Urothelium cell line (cell line): ENCODE results near the gene ANXA9.

ENCODE experiments used
- DNase-seq: peaks from one replicate; pipeline ENCODE4 v3.0.0; 2011; ENCODE audit warnings: low spot score, mixed read lengths
- FAIRE-seq: peaks from 2 replicates; lab custom pipeline; 2011; peaks lifted over from hg19 to GRCh38; lab: Jason Lieb, UNC

Gene ANXA9

DNA sequence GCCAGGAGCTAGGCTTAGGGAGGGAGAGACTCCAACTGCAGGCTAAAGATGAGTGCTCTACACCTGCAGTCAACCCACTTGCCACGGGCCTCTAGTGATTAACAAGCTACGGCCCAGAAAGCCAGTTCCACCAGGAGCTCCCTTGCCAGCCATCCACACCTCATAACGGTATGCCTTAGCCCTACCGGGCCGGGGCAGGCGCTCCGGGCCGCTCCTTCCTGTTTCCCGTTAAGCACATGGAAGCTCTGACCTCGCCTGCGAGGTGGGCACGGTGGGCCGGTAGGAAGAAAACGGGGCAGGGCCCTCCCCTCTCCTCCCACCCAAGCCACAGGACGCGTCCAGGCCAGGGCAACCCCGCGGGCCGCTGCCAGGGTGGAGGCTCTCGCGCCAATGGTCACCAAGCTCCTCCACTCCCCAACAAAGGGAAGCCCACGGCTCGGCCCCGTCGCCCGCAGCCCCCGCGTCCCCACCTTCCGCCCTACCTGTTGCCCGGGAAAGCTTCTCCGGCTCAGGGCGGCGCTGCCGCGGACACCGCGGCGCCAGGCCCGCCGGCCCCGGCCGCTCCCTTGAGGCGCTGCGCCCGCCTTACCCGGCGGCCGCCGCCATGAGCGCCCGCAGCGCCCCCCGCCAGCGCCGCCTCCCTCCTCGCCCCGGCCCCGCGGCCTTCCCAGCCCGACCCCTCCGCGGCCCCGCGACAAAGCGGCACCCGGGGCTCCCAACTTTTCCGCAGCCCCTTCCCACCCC is 8.1 kb upstream of the ANXA9 start:
- no peak for FAIRE-seq
- peak; percentile 55 for DNase-seq

GRCh38 chr1:150974580-150975478 is 7.3 kb upstream of the ANXA9 start, which contains the start of gene CERS2:
Gene CERS2 (minus strand): TSS chr1:150974835. CDS start chr1:150969090, 5,745 bp downstream.
- no peak for FAIRE-seq

DNA sequence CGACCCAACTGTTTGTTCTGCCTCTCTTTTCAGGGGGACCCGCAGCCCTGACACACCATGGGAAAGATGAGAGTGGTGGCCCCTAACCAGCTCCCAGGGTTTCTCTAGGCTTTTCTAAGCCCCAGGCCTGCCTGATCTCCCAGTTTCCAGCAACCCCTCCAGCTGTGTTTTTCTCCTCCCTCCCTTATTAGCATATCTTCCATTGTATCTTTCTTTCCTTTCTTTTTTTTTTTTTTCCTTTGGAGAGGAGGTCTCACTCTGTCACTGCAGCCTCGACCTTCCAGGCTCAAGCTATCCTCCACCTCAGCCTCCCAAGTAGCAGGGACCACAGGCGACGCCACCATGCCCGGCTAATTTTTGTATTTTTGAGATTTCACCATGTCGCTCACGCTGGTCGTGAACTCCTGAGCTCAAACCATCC is 5.7 kb upstream of the ANXA9 start:
- FAIRE-seq (no peak), DNase-seq (no peak)

More at GRCh38 chr1:150974580-150975478, 7.3 kb upstream of the ANXA9 start, which contains the start of gene CERS2:
- peak; percentile 88 for DNase-seq

DNA sequence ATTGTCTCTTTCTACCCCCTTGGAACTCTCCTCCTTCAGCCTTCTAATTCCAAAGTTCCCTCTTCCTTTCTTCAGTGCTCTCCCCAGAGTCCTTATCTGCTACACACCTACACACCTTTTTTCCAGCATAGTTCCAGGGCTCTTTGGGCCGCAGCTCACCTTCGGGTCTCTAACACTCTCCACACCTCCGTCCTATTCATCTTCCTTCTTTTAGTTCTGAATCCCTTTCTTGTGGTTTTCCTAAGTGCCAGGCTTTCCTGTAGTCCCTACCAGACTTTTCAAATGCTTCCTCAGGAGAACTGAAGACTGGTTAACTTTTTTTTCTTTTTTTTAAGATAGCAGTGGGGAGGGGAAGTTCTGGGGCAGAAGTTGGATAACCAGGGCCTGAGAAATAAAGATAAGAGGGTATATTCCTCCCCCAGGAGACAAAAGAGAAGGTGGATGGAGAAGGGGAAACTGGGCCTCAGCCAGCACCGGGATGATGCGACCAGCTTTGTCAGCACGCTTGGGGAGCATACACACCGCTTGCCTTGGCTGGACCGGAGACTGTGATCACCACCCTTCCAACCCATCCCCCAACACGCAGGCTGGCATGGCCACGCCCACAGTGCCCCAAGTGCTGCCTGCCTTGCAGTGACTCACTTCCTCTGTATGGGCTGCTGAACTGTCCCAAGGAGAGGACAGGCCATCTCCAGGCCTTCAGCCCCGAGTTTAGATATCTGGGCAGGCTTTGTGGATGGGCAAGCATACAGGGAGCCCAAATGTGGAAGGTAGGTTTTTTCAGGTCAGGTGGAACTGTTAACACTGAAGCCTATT is 5.0 kb upstream of the ANXA9 start:
- peak; percentile 90 for FAIRE-seq

DNA sequence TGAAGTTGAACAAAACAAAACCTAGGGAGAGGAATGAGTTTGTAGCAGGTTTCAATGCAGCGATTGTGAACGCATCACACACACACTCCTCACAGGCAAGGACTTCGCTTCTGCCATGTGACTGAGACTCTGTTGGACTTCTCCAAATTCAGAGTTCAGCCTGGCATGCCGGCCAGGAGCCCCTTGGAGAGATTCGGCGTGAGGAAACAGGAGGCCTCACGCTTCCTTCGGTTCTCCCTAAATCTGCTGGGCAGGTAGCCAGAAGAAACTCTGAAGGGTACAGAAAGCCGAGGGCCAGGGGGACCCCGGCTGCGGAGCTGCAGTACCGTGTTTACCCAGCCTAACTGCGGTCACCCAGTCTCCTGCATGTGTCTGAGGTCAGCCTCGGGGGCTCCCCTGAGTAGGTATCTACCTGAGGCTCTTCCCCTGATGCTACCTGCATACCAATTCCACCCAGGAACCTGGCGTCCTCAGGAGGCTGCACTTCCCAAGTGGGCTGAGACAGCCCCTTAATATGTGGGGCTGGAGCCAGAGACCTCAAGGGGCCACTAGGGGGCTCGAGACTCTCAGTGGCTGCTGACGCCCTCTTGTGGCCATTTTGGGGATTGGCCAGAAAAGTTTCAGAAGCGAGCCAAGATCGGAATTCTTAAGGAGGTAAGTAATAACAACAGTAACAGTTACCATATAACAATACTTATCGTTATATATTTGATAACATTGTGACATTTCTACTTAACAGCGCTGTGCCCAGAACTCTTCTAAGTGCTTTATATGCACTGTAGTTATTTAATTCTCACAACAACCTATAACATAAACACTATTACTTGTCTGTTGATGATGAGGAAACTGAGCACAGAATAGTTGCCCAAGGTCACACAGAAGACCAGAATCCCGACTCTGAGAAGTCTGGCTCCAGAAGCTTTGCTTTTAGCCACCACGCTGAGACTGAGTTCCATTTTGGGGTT is 2.7 kb upstream of the ANXA9 start:
- DNase-seq (peak; percentile 87), FAIRE-seq (no peak)

More for the DNA sequence above, 5.0 kb upstream of the ANXA9 start:
- DNase-seq: peak; percentile 94

DNA sequence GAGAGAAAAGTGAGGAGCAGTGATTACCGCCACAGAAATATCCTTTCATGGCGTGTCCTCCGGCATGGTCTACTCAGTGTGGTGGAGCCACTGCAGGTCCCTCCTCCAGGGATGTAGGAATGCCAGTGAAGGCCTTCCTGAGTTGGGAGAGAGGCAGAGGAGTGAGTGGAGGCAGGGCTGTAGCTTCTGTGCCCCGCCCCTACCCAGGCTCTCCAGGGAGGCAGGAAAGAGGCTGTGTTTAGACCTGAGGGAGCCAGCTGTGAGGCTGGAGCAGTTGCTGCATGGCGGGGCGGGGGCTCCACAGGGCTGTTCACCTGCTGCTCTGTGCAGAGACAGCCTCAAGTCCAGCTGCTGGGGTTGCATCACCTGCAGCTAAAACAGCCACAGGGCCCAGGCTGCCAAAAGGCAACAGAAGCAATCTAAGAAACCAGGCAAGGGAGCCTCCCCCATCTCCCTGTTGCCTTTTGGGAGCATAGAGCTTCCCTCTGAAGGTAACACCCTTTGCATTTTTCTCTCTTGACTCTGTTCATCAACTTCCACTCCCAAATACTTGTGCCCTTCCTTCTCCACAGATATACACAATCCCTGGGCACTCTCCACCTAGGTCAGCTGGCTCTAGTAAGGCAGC is 801 bp upstream of the ANXA9 start:
- DNase-seq: peak; percentile 48
- no peak for FAIRE-seq

- FAIRE-seq (no peak), DNase-seq (no peak)
These were observed 3.2 kb downstream of the ANXA9 start for GRCh38 chr1:150985179-150985825.

- DNase-seq (no peak), FAIRE-seq (no peak)
These were observed 5.8 kb downstream of the ANXA9 start for GRCh38 chr1:150987924-150988323.

DNA sequence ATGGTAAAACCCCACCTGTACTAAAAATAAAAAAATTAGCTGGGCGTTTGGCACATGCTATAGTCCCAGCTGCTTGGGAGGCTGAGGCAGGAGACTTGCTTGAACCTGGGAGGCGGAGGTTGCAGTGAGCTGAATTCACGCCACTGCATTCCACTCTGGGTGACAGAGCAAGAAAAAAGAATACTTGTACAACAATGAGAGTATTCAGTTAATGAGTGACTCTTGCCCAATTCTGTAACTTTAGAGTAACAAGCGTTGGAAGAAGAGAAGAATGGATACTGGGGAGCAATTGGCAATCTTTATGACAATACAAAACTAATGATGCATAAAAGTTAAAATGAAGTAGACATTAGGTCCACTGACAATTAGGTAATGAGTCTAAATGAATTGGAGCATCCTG is 10.5 kb downstream of the ANXA9 start:
- no peak for FAIRE-seq
- no peak for DNase-seq

GRCh38 chr1:150994248-150994647 is 12.2 kb downstream of the ANXA9 start:
- FAIRE-seq: no peak
- DNase-seq: no peak

DNA sequence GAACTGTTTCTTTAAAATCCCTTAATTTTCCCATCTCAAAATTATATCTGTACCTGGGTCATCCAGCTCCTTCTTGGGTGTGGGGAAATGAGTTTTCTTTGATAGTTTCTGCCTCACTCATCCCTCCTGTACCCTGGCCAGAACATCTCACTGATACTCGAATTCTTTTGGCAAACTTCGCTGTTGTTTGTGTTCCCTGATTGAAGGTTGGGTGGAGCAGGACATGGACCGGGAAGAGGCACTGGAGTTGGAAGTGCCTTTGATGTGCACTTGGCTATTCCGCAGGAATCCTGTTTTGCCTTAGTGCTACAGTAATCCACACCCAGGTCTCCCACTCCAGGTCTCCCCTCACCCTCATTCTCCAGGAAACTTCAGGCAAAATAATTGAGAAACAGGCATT is 13.4 kb downstream of the ANXA9 start:
- FAIRE-seq (no peak), DNase-seq (no peak)

- DNase-seq (no peak), FAIRE-seq (no peak)
These were observed 13.8 kb downstream of the ANXA9 start for GRCh38 chr1:150995896-150996295.

DNA sequence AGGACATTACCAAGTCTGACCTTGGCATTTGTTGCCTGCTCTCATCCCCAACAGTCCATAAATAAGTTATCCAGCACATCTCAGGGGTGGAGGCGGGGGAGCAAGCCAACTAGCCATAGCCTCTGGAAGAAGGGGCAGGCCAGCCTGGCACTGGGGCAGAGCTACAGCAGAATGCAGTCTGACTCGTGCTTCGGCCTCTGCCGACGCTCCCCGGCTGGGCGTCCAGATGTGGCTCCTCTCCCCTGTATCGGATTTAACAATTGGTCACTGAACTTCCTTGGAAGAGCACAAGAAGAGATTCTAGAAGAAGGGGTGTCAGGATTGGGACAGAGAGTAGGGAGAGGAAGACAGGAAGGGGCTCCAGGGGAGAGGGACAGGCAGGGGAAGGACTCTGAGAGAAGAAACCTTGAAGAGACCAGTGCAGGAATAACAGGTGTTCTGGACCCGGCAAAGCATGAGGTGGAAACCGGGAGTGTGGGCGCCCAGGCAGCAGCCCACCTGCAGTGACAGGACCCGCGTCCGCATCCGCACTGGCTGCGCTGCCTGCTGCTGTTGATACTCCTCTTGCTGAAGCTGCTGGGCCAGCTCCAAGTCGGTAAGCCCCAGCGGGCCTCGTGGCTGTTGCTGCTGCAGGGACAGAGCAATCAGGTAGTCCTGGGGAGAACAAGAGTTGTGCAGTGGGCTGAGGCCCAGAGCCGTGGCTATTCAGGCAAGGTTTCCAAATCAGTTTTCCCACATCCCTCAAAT is 15.2 kb downstream of the ANXA9 start:
- DNase-seq: no peak
- FAIRE-seq: no peak

GRCh38 chr1:150997949-150998348 is 15.9 kb downstream of the ANXA9 start:
- DNase-seq (no peak), FAIRE-seq (no peak)

- DNase-seq (peak; percentile 64), FAIRE-seq (no peak)
These were observed 17.1 kb downstream of the ANXA9 start for GRCh38 chr1:150999051-150999674.

GRCh38 chr1:150999926-151000325 is 17.8 kb downstream of the ANXA9 start:
- no peak for FAIRE-seq
- DNase-seq: no peak

GRCh38 chr1:151000408-151000807 is 18.3 kb downstream of the ANXA9 start:
- FAIRE-seq (no peak), DNase-seq (no peak)

GRCh38 chr1:151001602-151002001 is 19.5 kb downstream of the ANXA9 start:
- peak; percentile 37 for DNase-seq
- no peak for FAIRE-seq
